SK-N-SH treated with all-trans-retinoic acid at 6 μM for 48 hours (cell line): ENCODE measurements around the gene NR2F2.

Experiments used
- ATAC-seq: fragments of 200-7000 bp; cut with Tn5 transposase; 3 replicates; pipeline ENCODE4 v1.9.1; 2020; ENCODE audit warnings: mild to moderate bottlenecking, moderate library complexity
- BACH2 ChIP-seq: fragments of 250-450 bp; sonication (Bioruptor Pico); IDR thresholded peaks from 2 replicates; pipeline ENCODE4 v1.9.0; 2021; ENCODE audit warnings: mild to moderate bottlenecking, borderline replicate concordance
- CSRNP3 ChIP-seq: fragments of 250-450 bp; sonication (Bioruptor Pico); IDR thresholded peaks from 2 replicates; pipeline ENCODE4 v1.5.1; 2021; ENCODE audit warnings: mild to moderate bottlenecking, moderate library complexity
- ESRRG ChIP-seq: fragments of 250-450 bp; sonication (Bioruptor Pico); IDR thresholded peaks from 2 replicates; pipeline ENCODE4 v1.6.1; 2021; ENCODE audit warnings: mild to moderate bottlenecking
- GLIS3 ChIP-seq: fragments of 250-450 bp; sonication (Bioruptor Pico); IDR thresholded peaks from 2 replicates; pipeline ENCODE4 v1.5.0; 2020; ENCODE audit warnings: mild to moderate bottlenecking, moderate library complexity
- ISL1 ChIP-seq: fragments of 250-450 bp; sonication (Bioruptor Pico); IDR thresholded peaks from 2 replicates; pipeline ENCODE4 v2.1.2; 2022; ENCODE audit warnings: mild to moderate bottlenecking, moderate library complexity
- OSR1 ChIP-seq: fragments of 250-450 bp; sonication (Bioruptor Pico); IDR thresholded peaks from 2 replicates; pipeline ENCODE4 v1.8.0; 2022; ENCODE audit warnings: moderate library complexity, mild to moderate bottlenecking, inconsistent platforms
- POU6F1 ChIP-seq: fragments of 250-450 bp; sonication (Bioruptor Pico); IDR thresholded peaks from 2 replicates; pipeline ENCODE4 v1.8.0; 2021; ENCODE audit warnings: low read depth, mild to moderate bottlenecking, moderate library complexity, borderline replicate concordance
- PPARA ChIP-seq: fragments of 250-450 bp; sonication (Bioruptor Pico); IDR thresholded peaks from 2 replicates; pipeline ENCODE4 v1.5.0; 2020; ENCODE audit warnings: mild to moderate bottlenecking, borderline replicate concordance
- RARB ChIP-seq: fragments of 250-450 bp; sonication (Bioruptor Pico); IDR thresholded peaks from 2 replicates; pipeline ENCODE4 v1.8.0; 2021; ENCODE audit warnings: mild to moderate bottlenecking, moderate library complexity
- SNAI2 ChIP-seq: fragments of 250-450 bp; sonication (Bioruptor Pico); IDR thresholded peaks from 2 replicates; pipeline ENCODE4 v1.5.0; 2020; ENCODE audit warnings: mild to moderate bottlenecking, moderate library complexity
- TCF4 ChIP-seq: fragments of 250-450 bp; sonication (Bioruptor Pico); IDR thresholded peaks from 2 replicates; pipeline ENCODE4 v1.8.0; 2021; ENCODE audit warnings: mild to moderate bottlenecking, moderate library complexity, borderline replicate concordance
- TOX ChIP-seq: fragments of 250-450 bp; sonication (Bioruptor Pico); IDR thresholded peaks from 2 replicates; pipeline ENCODE4 v1.8.0; 2021; ENCODE audit warnings: mild to moderate bottlenecking, moderate library complexity, borderline replicate concordance
- TSHZ2 ChIP-seq: fragments of 250-450 bp; sonication (Bioruptor Pico); IDR thresholded peaks from 2 replicates; pipeline ENCODE4 v1.5.0; 2020; ENCODE audit warnings: mild to moderate bottlenecking, moderate library complexity
- ZC3H10 ChIP-seq: fragments of 250-450 bp; sonication (Bioruptor Pico); IDR thresholded peaks from 2 replicates; pipeline ENCODE4 v1.5.1; 2021; ENCODE audit warnings: mild to moderate bottlenecking, moderate library complexity
- ZFP3 ChIP-seq: fragments of 250-450 bp; sonication (Bioruptor Pico); IDR thresholded peaks from 2 replicates; pipeline ENCODE4 v1.5.0; 2020; ENCODE audit warnings: mild to moderate bottlenecking, moderate library complexity
- ZFP30 ChIP-seq: fragments of 450-650 bp; formaldehyde crosslinking; IDR thresholded peaks from 2 replicates; pipeline ENCODE4 v1.5.0; 2022; ENCODE audit warnings: mild to moderate bottlenecking, moderate library complexity
- ZNF565 ChIP-seq: fragments of 450-650 bp; formaldehyde crosslinking; conservative IDR thresholded peaks from 2 replicates; pipeline ENCODE4 v1.5.0; 2020; ENCODE audit warnings: low read depth, mild to moderate bottlenecking, moderate library complexity
- ZNF70 ChIP-seq: fragments of 450-650 bp; formaldehyde crosslinking; IDR thresholded peaks from 2 replicates; pipeline ENCODE4 v1.5.0; 2020; ENCODE audit warnings: mild to moderate bottlenecking, moderate library complexity
- ZNF8 ChIP-seq: fragments of 450-650 bp; formaldehyde crosslinking; IDR thresholded peaks from 2 replicates; pipeline ENCODE4 v1.5.0; 2020; ENCODE audit warnings: mild to moderate bottlenecking, moderate library complexity

The NR2F2 gene

GRCh38 chr15:96358001-96358801 lies 27.7 kb downstream of the NR2F2 start:
- no peak for TF ChIP-seq GLIS3 (CRISPR knock-in tag)
- no peak for TF ChIP-seq ZNF70 (CRISPR knock-in tag)
- TF ChIP-seq, all 23 proteins: peak for 0
- no peak for ATAC-seq

- TF ChIP-seq TSHZ2 (CRISPR knock-in tag), result no peak
- TF ChIP-seq GLIS3 (CRISPR knock-in tag), result no peak
- TF ChIP-seq ZNF70 (CRISPR knock-in tag), result no peak
- TF ChIP-seq PPARA, result no peak
- TF ChIP-seq TOX (CRISPR knock-in tag), result no peak
- no peak for TF ChIP-seq RARB (CRISPR knock-in tag)
- no peak for TF ChIP-seq TCF4
- ATAC-seq, result no peak
Observed at GRCh38 chr15:96358821-96359615, 28.5 kb downstream of the NR2F2 start.

GRCh38 chr15:96359616-96360521 lies 29.4 kb downstream of the NR2F2 start:
- ATAC-seq, result no peak

GRCh38 chr15:96360581-96361308 lies 30.2 kb downstream of the NR2F2 start:
- no peak for TF ChIP-seq PPARA
- TF ChIP-seq SNAI2, result no peak
- no peak for TF ChIP-seq GLIS3 (CRISPR knock-in tag)
- TF ChIP-seq ZNF8 (CRISPR knock-in tag), result no peak
- no peak for TF ChIP-seq BACH2 (CRISPR knock-in tag)
- TF ChIP-seq ZNF565 (CRISPR knock-in tag), result no peak
- no peak for TF ChIP-seq ESRRG (CRISPR knock-in tag)
- TF ChIP-seq ZC3H10 (CRISPR knock-in tag), result no peak
- no peak for TF ChIP-seq ISL1 (CRISPR knock-in tag)
- TF ChIP-seq ZNF70 (CRISPR knock-in tag), result no peak
- TF ChIP-seq TCF4, result no peak
- TF ChIP-seq POU6F1 (CRISPR knock-in tag), result no peak
- no peak for ATAC-seq

More at GRCh38 chr15:96359616-96360521, 29.4 kb downstream of the NR2F2 start:
- no peak for TF ChIP-seq ZNF565 (CRISPR knock-in tag)
- TF ChIP-seq ZFP3 (CRISPR knock-in tag), result no peak
- no peak for TF ChIP-seq RARB (CRISPR knock-in tag)
- no peak for TF ChIP-seq ZNF70 (CRISPR knock-in tag)

- no peak for ATAC-seq
- TF ChIP-seq ZC3H10 (CRISPR knock-in tag), result no peak
- TF ChIP-seq TSHZ2 (CRISPR knock-in tag), result no peak
- no peak for TF ChIP-seq ISL1 (CRISPR knock-in tag)
- no peak for TF ChIP-seq ESRRG (CRISPR knock-in tag)
- no peak for TF ChIP-seq GLIS3 (CRISPR knock-in tag)
- no peak for TF ChIP-seq TCF4
- no peak for TF ChIP-seq ZNF70 (CRISPR knock-in tag)
- no peak for TF ChIP-seq ZFP30 (CRISPR knock-in tag)
- TF ChIP-seq ZNF565 (CRISPR knock-in tag), result no peak
- no peak for TF ChIP-seq CSRNP3 (CRISPR knock-in tag)
- no peak for TF ChIP-seq ZNF8 (CRISPR knock-in tag)
- TF ChIP-seq OSR1, result no peak
- TF ChIP-seq RARB (CRISPR knock-in tag), result no peak
- TF ChIP-seq BACH2 (CRISPR knock-in tag), result no peak
Observed at GRCh38 chr15:96361309-96362010, 31.0 kb downstream of the NR2F2 start.
